Caco-2 (cell line): Measurements from ENCODE around the gene CASP7. TPM values are rescaled to one million over a fixed set of nuclear protein-coding genes. Genes with fewer than 3 reads are reported as not detected.
A peak's percentile ranks its signal among the peaks of the same experiment; 100 is the strongest.

ENCODE experiments used
- BruUV-seq: library from RNA; stranded (reverse); fragments of 400-500 nt; replicated peaks from 2 replicates; lab custom pipeline; 2021; lab: Mats Ljungman, UMichigan
- CTCF ChIA-PET: fragments of 300-600 bp; sonication (Branson Sonifier 250); formaldehyde crosslinking; loops from one replicate; lab custom pipeline; 2022; ENCODE audit warnings: antibody characterized with exemption; lab: Charles Lee
- POLR2A ChIA-PET: fragments of 300-600 bp; sonication (Branson Sonifier 250); formaldehyde crosslinking; loops from one replicate; lab custom pipeline; 2022; ENCODE audit warnings: antibody characterized with exemption; lab: Charles Lee
- DNase-seq, 2 experiments: peaks; one replicate each; pipeline versions ENCODE4 v3.0.0 to v3.0.0-alpha.2; 2020 to 2022
- H3K27me3 ChIP-seq: replicated peaks from 2 replicates; pipeline ENCODE4 v1.6.0; 2011; ENCODE audit warnings: low read length; ENCODE audit not compliant: control insufficient read depth, insufficient read depth
- H3K36me3 ChIP-seq: 2 replicates; pipeline ENCODE4 v1.5.1; 2011; ENCODE audit warnings: low read length; ENCODE audit not compliant: control insufficient read depth, insufficient read depth
- H3K4me1 ChIP-seq: fragments of 250-450 bp; sonication (Bioruptor Pico); 2 replicates; pipeline ENCODE4 v1.5.1; 2020; ENCODE audit warnings: mild to moderate bottlenecking
- H3K4me3 ChIP-seq: 2 replicates; pipeline ENCODE4 v1.5.1; 2011; ENCODE audit warnings: low read depth, mild to moderate bottlenecking, control low read depth, low read length
- H3K9me3 ChIP-seq: fragments of 250-450 bp; sonication (Bioruptor Pico); 2 replicates; pipeline ENCODE4 v1.5.1; 2020; ENCODE audit warnings: mild to moderate bottlenecking, moderate library complexity
- H3K27ac Mint-ChIP-seq: one replicate; pipeline ENCODE4 v1.8.0; 2022; ENCODE audit warnings: mixed read lengths; ENCODE audit not compliant: unreplicated experiment
- H3K27me3 Mint-ChIP-seq: one replicate; pipeline ENCODE4 v1.8.0; 2022; ENCODE audit warnings: mixed read lengths; ENCODE audit not compliant: insufficient read depth, unreplicated experiment
- H3K36me3 Mint-ChIP-seq: one replicate; pipeline ENCODE4 v1.8.0; 2022; ENCODE audit warnings: mild to moderate bottlenecking, mixed read lengths; ENCODE audit not compliant: insufficient read depth, unreplicated experiment
- H3K4me1 Mint-ChIP-seq: one replicate; pipeline ENCODE4 v1.8.0; 2022; ENCODE audit warnings: low read depth, mixed read lengths; ENCODE audit not compliant: unreplicated experiment
- H3K4me3 Mint-ChIP-seq: one replicate; pipeline ENCODE4 v1.8.0; 2022; ENCODE audit warnings: mild to moderate bottlenecking, moderate library complexity, mixed read lengths; ENCODE audit not compliant: unreplicated experiment
- H3K9me3 Mint-ChIP-seq: one replicate; pipeline ENCODE4 v1.8.0; 2022; ENCODE audit warnings: mixed read lengths; ENCODE audit not compliant: unreplicated experiment
- intact Hi-C: fragments of 100-400 bp; cut with micrococcal nuclease; formaldehyde crosslinking; loops from one replicate; pipeline ENCODE4 v1.10.0; 2022; ENCODE audit not compliant: unreplicated experiment
- total RNA-seq: library from RNA; stranded (reverse); gene quantifications from 2 replicates; pipeline ENCODE4 v1.2.3, GENCODE V29; 2022
- TF ChIP-seq, protein P1 (sequence below), 2 experiments: fragments of 200-600 bp in 1 of 2; IDR thresholded peaks; 1 replicate in 1 of 2; 2 replicates in 1 of 2; pipeline versions ENCODE4 v1.5.1 to v1.8.0; 2011 to 2022; ENCODE audit warnings: antibody characterized with exemption in 1 of 2, control low read depth in 1 of 2, inconsistent platforms in 1 of 2, low read depth in 1 of 2, low read length in 1 of 2, mild to moderate bottlenecking in 1 of 2, moderate library complexity in 1 of 2; ENCODE audit not compliant: insufficient read depth in 1 of 2, severe bottlenecking in 1 of 2, unreplicated experiment in 1 of 2

CASP7 gene
- total RNA-seq, 1 experiment from 2014 or later: 23.9 TPM

DNA sequence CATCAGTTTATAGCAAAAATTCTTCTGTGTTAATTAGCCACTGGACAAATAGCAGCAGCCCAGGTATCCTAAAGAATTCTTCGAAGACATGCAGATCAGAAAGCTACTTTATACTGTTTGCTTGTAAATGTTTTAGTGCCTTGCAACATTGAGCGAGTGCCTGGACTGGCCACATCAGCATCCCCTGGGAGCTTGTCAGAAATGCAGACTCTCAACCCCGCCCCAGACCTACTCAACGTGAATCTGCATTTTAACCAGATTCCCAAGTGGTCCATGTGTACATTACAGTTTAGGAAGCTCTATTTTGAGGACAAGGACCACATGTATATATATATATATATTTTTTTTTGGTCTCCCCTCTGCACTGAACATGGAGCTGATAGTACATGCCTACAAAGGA, 53.3 kb downstream of the CASP7 start:
- POLR2A ChIA-PET: no interaction called here
- no TSS peak for BruUV-seq
- H3K4me3 Mint-ChIP-seq: no peak overlapping the region

DNA sequence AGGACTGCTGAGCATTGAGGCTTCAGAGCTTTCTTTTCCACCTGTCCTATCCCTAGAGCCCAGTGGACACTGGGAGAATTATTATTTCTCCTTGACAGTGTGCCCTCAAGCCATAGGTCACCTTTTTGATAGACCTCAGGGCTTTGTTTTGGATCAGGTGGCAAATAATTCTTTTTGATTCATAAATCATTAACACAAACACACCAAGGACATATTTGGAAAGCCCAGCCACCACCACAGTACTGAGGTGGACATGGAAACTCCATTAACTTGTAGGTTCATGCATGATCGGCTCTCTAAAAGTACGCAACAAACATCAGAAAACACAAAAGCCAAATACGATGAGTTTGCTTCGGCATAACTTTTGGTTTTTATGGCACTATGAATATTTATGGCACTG, 53.9 kb downstream of the CASP7 start:
- no peaks in the 10 kb centered on the region for H3K27me3 Mint-ChIP-seq

More for the DNA sequence above, 53.3 kb downstream of the CASP7 start:
- peaks cover 10% of the 10 kb centered on the region for H3K9me3 Mint-ChIP-seq
- no peak overlapping the region for H3K4me3 ChIP-seq
- no peaks in the 10 kb centered on the region for H3K27me3 Mint-ChIP-seq
- H3K9me3 ChIP-seq: no peaks in the 10 kb centered on the region
- DNase-seq: no peak
- TF ChIP-seq, protein P1, sequence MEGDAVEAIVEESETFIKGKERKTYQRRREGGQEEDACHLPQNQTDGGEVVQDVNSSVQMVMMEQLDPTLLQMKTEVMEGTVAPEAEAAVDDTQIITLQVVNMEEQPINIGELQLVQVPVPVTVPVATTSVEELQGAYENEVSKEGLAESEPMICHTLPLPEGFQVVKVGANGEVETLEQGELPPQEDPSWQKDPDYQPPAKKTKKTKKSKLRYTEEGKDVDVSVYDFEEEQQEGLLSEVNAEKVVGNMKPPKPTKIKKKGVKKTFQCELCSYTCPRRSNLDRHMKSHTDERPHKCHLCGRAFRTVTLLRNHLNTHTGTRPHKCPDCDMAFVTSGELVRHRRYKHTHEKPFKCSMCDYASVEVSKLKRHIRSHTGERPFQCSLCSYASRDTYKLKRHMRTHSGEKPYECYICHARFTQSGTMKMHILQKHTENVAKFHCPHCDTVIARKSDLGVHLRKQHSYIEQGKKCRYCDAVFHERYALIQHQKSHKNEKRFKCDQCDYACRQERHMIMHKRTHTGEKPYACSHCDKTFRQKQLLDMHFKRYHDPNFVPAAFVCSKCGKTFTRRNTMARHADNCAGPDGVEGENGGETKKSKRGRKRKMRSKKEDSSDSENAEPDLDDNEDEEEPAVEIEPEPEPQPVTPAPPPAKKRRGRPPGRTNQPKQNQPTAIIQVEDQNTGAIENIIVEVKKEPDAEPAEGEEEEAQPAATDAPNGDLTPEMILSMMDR (IDR thresholded peaks at IDR 0.05; ENCODE audit: insufficient read depth in 1 of 2, low read depth in 1 of 2, low read length in 1 of 2, severe bottlenecking in 1 of 2, unreplicated experiment in 1 of 2): no peak
- no peak overlapping the region for H3K27ac Mint-ChIP-seq
- no peaks in the 10 kb centered on the region for H3K4me1 Mint-ChIP-seq
- peaks cover 15% of the 10 kb centered on the region for H3K36me3 Mint-ChIP-seq
- H3K36me3 ChIP-seq: no peaks in the 10 kb centered on the region; the same call in 1 of the 2 replicates
- H3K4me1 ChIP-seq: peaks cover 9% of the 10 kb centered on the region
- intact Hi-C loops: no loop called here
- CTCF ChIA-PET: interaction anchor here (0.6 kb wide), 1 partner anchor 139 kb away, joined by 3 read pairs; no protein-coding TSS in a partner anchor
- H3K27me3 ChIP-seq: no peaks in the 10 kb centered on the region

DNA sequence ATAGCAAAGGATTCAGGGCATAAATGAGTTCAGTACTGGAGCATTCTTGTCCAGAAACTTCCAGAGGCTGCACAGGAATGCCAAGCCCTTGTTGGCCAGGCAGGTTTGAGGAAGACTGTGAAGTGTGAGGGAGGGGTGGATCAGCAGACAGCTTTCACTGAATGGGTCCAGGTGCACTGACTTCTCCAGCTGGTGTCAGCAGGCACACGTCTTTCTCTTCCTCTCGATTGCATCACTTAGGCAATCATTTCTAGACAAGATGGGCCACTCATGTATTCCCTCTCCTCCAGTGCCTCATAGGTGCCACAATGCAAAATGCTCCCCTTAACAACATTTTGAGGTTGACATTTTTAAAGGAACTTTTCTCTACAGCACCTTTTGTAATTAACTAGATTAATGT, 56.2 kb downstream of the CASP7 start:
- Mint-ChIP-seq H3K4me3 (no peak overlapping the region), H3K9me3 (no peaks in the 10 kb centered on the region), H3K27me3 (no peaks in the 10 kb centered on the region), H3K36me3 (no peaks in the 10 kb centered on the region), H3K4me1 (no peaks in the 10 kb centered on the region), H3K27ac (no peak overlapping the region)
- Histone ChIP-seq H3K4me1 (peaks cover 9% of the 10 kb centered on the region), H3K9me3 (no peaks in the 10 kb centered on the region), H3K36me3 (no peaks in the 10 kb centered on the region), H3K27me3 (no peaks in the 10 kb centered on the region), H3K4me3 (no peak overlapping the region)
- ChIA-PET POLR2A (no interaction called here), CTCF (interaction anchor here (1.0 kb wide), 1 partner anchor 45 kb away, joined by 5 read pairs; no protein-coding TSS in a partner anchor)
- intact Hi-C loops: loop anchor here (1.0 to 5.0 kb wide), 4 partner anchors 44 to 367 kb away; partner anchors contain the start of genes DCLRE1A and NHLRC2
- TF ChIP-seq, protein P1 (IDR thresholded peaks at IDR 0.05; ENCODE audit: insufficient read depth in 1 of 2, low read depth in 1 of 2, low read length in 1 of 2, severe bottlenecking in 1 of 2, unreplicated experiment in 1 of 2): peak; percentile 22 to 46
- no TSS peak for BruUV-seq
- peak; percentile 61 to 64 for DNase-seq

More for the DNA sequence above, 53.9 kb downstream of the CASP7 start:
- no peaks in the 10 kb centered on the region; the same call in 1 of the 2 replicates for H3K36me3 ChIP-seq
- BruUV-seq: no TSS peak
- DNase-seq: no peak
- Mint-ChIP-seq H3K9me3 (peaks cover 10% of the 10 kb centered on the region), H3K4me3 (no peak overlapping the region), H3K27ac (no peak overlapping the region), H3K36me3 (peaks cover 10% of the 10 kb centered on the region), H3K4me1 (no peaks in the 10 kb centered on the region)
- H3K9me3 ChIP-seq: no peaks in the 10 kb centered on the region
- ChIA-PET CTCF (no interaction called here), POLR2A (no interaction called here)
- H3K4me1 ChIP-seq: peaks cover 9% of the 10 kb centered on the region
- H3K27me3 ChIP-seq: no peaks in the 10 kb centered on the region
- no peak overlapping the region for H3K4me3 ChIP-seq
- intact Hi-C loops: no loop called here
- TF ChIP-seq, protein P1 (IDR thresholded peaks at IDR 0.05; ENCODE audit: insufficient read depth in 1 of 2, low read depth in 1 of 2, low read length in 1 of 2, severe bottlenecking in 1 of 2, unreplicated experiment in 1 of 2): no peak
